Right hindlimb (tissue), 1 donor: ENCODE measurements around the gene GNAL.

Experiments
- DNase-seq: peaks from one replicate; pipeline ENCODE4 v3.0.0-alpha.2; 2018

Gene GNAL

GRCh38 chr18:11729556-11729955 lies 40.5 kb downstream of the GNAL start:
- no peak for DNase-seq

- DNase-seq = peak; percentile 78
Observed at GRCh38 chr18:11733031-11733430, 44.0 kb downstream of the GNAL start.

- no peak for DNase-seq
Observed at GRCh38 chr18:11736656-11737055, 47.6 kb downstream of the GNAL start.

- DNase-seq = no peak
Observed at GRCh38 chr18:11739893-11740292, 50.8 kb downstream of the GNAL start.

- no peak for DNase-seq
Observed at GRCh38 chr18:11740461-11740860, 51.4 kb downstream of the GNAL start.

GRCh38 chr18:11741505-11742145 lies 52.6 kb downstream of the GNAL start:
- no peak for DNase-seq

- DNase-seq = no peak
Observed at GRCh38 chr18:11745521-11745920, 56.5 kb downstream of the GNAL start.

- DNase-seq = no peak
Observed at GRCh38 chr18:11747286-11747685, 58.2 kb downstream of the GNAL start.

DNA sequence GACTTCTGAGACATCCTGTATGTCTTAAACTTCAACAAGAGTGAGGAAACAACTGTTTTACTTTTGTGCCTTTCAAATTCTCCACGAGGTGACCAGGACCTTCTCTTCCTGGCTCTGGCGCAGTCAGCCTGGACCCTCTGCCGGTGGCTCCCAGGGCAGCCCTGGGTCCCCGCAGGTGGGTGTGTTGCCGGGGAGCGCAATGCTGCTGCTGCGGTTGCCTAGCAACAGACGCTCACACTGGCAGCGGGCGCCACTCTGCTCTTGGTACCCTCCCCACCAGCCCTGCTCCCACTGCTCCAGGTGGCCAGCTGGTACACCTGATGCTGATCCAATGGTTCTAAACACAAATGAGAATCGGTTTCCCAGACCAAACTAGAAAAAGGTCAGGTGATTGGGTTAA lies 58.7 kb downstream of the GNAL start:
- no peak for DNase-seq

DNA sequence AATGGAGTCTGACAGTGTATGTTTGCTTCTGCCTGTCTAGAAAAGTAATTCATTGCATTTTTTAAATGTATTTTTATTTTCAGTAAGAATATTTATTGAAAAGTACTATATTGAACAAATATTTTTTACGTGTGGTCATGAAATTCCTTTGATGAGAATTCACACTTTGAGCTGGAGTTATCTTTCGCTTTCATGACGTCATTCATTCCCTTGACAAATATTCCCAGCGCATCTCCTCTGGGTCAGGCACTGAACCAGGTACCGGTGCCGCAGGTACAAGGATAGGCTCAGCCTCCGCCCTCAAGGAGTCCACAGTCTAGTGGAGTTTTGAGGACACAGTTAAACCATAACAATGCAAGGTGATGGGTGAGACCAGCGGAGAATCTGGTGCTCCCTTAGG lies 60.2 kb downstream of the GNAL start:
- no peak for DNase-seq

DNA sequence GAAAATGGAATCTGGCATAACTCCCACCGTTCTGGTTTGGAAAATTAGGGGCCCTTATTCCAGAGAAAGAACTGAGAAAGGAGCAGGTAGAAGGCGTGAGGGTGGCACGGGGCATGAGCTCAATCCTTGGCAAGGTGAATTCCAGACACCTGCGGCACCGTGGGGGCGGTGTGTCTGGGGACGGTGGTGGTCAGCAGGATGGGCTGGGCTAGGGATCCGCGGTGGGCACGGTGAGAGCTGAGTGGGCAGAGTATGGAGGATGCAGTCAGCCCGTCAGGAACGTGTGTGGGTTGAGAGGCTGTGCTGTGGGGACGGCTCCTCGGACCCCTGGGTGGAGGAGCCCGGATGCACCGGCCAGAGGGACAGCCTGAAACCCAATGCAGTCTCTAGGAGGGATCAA lies 61.1 kb downstream of the GNAL start:
- DNase-seq = no peak

DNA sequence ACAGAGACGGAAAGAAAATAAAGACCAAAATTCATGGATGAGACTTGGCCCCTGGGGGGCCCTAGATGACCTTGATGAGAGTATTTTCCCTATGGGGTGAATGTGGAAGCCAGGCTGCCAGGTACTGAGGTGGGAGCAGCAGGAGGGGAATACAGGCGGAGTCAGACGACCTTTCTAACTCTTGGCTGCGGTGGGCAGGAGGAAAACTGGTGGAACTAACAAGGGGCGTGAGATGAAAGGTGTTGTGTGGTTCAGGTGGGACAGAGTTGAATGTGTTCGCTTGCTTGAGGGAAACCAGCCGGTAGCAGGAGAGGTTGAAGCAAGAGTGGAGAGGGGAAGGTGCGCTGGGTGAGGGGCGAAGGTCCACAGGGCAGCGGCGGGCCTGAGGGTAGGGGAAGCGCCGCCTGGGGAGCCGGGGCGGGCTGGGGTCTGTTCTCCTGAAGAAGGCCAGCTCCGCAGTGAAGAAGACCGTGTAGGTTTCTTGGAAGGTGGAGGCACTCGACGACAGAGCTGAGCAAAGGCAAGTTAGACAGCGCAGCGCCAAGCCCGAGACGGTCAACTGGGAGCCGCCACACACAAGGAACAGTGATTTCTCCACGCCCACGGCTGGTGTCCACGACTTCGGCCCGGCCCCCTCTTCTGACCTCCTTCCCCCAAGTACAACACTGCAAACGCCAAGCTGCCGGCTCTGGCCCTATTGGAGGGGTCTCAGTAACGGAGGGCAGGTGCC lies 61.7 kb downstream of the GNAL start:
- no peak for DNase-seq

- DNase-seq = peak; percentile 28
Observed at GRCh38 chr18:11751341-11752115, 62.5 kb downstream of the GNAL start.

DNA sequence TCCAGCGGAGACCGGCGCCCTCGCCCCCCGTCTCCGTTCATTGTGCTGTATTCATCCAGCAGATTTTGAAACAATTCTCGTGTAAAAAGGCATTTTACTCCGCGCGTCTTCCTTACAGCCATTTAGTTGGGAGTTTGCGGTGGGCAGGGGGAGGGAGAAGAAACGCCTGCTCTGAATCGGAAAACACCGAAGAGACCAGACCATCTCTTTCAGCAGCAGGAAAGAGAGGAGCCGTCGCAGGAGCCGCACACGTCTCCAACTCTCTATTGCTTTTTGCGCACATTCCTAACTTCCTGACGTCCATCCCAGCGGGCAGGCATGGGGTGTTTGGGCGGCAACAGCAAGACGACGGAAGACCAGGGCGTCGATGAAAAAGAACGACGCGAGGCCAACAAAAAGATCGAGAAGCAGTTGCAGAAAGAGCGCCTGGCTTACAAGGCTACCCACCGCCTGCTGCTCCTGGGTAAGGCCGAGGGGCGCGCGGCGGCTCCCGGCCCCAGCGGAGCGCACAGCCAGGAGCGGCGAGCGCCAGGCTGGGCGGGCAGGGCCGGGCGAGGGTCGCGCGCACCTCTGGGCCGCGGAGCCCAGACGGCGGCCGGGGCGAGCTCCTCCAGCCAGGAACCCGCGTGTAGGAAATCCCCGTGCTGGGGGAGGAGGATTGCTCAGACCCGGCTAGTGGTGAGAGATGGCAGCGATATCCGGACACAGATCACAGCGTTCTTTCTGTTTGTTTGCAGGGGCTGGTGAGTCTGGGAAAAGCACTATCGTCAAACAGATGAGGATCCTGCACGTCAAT lies 63.2 kb downstream of the GNAL start:
- peak; percentile 26 for DNase-seq

DNA sequence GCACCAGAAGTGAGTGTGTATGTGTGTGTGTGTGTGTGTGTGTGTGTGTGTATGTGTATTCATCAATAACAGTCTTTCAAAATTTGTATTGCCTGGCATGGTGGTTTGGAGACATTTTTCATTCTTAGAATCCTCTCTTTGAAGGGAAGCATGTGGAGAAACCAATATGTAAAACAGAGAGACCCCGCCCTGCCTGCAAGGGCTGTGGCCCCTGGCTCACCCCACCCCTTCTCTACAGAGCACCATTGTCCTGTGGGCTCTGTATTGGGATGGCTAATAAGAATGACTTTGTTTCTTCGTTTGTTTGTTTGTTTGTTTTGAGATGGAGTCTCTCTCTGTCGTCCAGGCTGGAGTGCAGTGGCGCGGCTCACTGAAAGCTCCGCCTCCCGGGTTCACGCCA lies 65.9 kb downstream of the GNAL start:
- no peak for DNase-seq

GRCh38 chr18:11757084-11757590 lies 68.1 kb downstream of the GNAL start:
- no peak for DNase-seq

GRCh38 chr18:11759456-11759855 lies 70.4 kb downstream of the GNAL start:
- DNase-seq = no peak

- DNase-seq = no peak
Observed at GRCh38 chr18:11760498-11761167, 71.6 kb downstream of the GNAL start.

GRCh38 chr18:11761553-11761952 lies 72.5 kb downstream of the GNAL start:
- no peak for DNase-seq

GRCh38 chr18:11762429-11762828 lies 73.4 kb downstream of the GNAL start:
- no peak for DNase-seq

DNA sequence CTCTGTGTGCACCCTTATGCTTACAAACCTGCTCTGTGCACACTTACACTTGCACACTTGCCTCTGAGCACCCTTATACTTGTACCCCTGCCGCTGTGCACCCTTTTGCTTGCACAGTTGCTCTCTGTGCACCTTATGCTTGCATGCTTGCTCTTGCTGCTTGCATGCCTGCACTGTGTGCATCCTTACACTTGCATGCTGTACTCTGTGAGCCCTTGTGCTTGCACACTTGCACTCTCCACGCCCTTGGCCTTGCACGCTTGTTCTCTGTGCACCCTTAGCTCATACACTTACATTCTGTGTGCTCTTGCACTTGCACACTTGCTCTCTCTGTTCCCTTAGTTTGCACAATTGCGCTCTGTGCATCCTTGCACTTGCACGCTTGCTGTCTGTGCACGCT lies 78.3 kb downstream of the GNAL start:
- no peak for DNase-seq

DNA sequence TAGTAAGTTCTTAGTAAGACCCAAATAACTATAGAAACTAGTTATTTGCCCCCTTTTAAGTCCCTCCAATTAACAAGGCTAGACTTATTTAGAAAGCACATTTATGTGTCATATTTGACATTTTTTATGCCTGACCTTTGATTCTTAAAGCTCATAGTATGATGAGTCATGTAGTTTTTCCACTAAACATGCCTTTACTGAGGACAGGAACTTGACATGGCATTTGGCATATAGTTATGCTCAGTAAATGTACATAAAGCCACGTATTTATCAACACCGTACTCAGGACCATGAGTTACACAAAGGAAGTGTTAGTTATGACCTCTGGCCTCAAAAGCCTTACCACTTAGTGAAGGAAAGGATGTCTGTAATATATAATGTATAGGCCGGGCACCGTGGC lies 78.9 kb downstream of the GNAL start:
- no peak for DNase-seq
